ENCODE measurements around the gene EIF2B2. TPM values are rescaled to one million over a fixed set of nuclear protein-coding genes. Genes with fewer than 3 reads are reported as not detected.
A peak's percentile ranks its signal among the peaks of the same experiment; 100 is the strongest.
"Not testable (repeated sequence)": the region's sequence is repeated elsewhere in the genome, so short reads cannot be mapped to it uniquely, and the experiment has no call there.

Gene EIF2B2
- total RNA-seq, 1 experiment from 2014 or later = 50.5 TPM

- TF ChIP-seq ZNF281 (CRISPR knock-in tag; IDR thresholded peaks at IDR 0.05) (no peak), TEAD1 (CRISPR knock-in tag; IDR thresholded peaks at IDR 0.05) (no peak), ZNF671 (CRISPR knock-in tag; IDR thresholded peaks at IDR 0.05) (no peak), TP53 (CRISPR knock-in tag; IDR thresholded peaks at IDR 0.05) (no peak), PRRX2 (CRISPR knock-in tag; IDR thresholded peaks at IDR 0.05) (no peak), SMAD3 (CRISPR knock-in tag; IDR thresholded peaks at IDR 0.05; ENCODE audit: borderline replicate concordance) (no peak), CREB1 (CRISPR knock-in tag; IDR thresholded peaks at IDR 0.05) (no peak), KAT7 (CRISPR knock-in tag; IDR thresholded peaks at IDR 0.05; ENCODE audit: borderline replicate concordance) (no peak), ATF3 (CRISPR knock-in tag; conservative IDR thresholded peaks at IDR 0.05) (no peak)
These were observed 17.8 kb upstream of the EIF2B2 start (continued) for GRCh38 chr14:74985028-74985310.

- ATAC-seq (no peak), DNase-seq (ENCODE audit: low spot score) (no peak)
- Mint-ChIP-seq H3K27ac (no peak overlapping the region), H3K27me3 (ENCODE audit: low read depth) (no peaks in the 10 kb centered on the region; the same call in 1 of the 2 replicates), H3K9me3 (no peaks in the 10 kb centered on the region), H3K4me1 (peaks cover 13% of the 10 kb centered on the region), H3K36me3 (no peaks in the 10 kb centered on the region), H3K4me3 (no peak overlapping the region)
- ChIA-PET POLR2A (no interaction called here), CTCF (interaction anchor here (2.4 kb wide), 1 partner anchor 41 kb away, joined by 8 read pairs; no protein-coding TSS in a partner anchor)
- TF ChIP-seq NFYB (CRISPR knock-in tag; conservative IDR thresholded peaks at IDR 0.05; ENCODE audit: low read depth) (no peak), TEAD4 (CRISPR knock-in tag; IDR thresholded peaks at IDR 0.05) (no peak), MYBL2 (CRISPR knock-in tag; IDR thresholded peaks at IDR 0.05) (no peak), MXD4 (CRISPR knock-in tag; IDR thresholded peaks at IDR 0.05; ENCODE audit: borderline replicate concordance) (no peak), ZNF671 (CRISPR knock-in tag; IDR thresholded peaks at IDR 0.05) (no peak)
These were observed 16.9 kb upstream of the EIF2B2 start for GRCh38 chr14:74985806-74986205.

- ChIA-PET POLR2A (interaction anchor here (0.7 kb wide), 1 partner anchor 12 kb away, joined by 3 read pairs; no protein-coding TSS in a partner anchor), CTCF (interaction anchor here (0.7 to 2.5 kb wide), 2 partner anchors 8 to 43 kb away, joined by 3 to 9 read pairs; no protein-coding TSS in a partner anchor)
- H3K4me3 Mint-ChIP-seq = no peak overlapping the region
- H3K27me3 Mint-ChIP-seq (ENCODE audit: low read depth) = no peaks in the 10 kb centered on the region
- ATAC-seq = no peak
- no peaks in the 10 kb centered on the region for H3K36me3 Mint-ChIP-seq
- H3K27ac Mint-ChIP-seq = no peak overlapping the region
- no peaks in the 10 kb centered on the region for H3K9me3 Mint-ChIP-seq
- DNase-seq (ENCODE audit: low spot score) = no peak
- peaks cover 8% of the 10 kb centered on the region for H3K4me1 Mint-ChIP-seq
- TF ChIP-seq HMGA2 (CRISPR knock-in tag; IDR thresholded peaks at IDR 0.05) (no peak), GABPB1 (CRISPR knock-in tag; IDR thresholded peaks at IDR 0.05) (no peak)
These were observed 14.6 kb upstream of the EIF2B2 start for GRCh38 chr14:74988131-74988530.

GRCh38 chr14:74988993-74989392, 13.7 kb upstream of the EIF2B2 start:
- no peak overlapping the region for H3K4me3 Mint-ChIP-seq
- H3K4me1 Mint-ChIP-seq = peaks cover 8% of the 10 kb centered on the region
- H3K9me3 Mint-ChIP-seq = no peaks in the 10 kb centered on the region
- no peak overlapping the region for H3K27ac Mint-ChIP-seq
- DNase-seq (ENCODE audit: low spot score) = no peak
- ChIA-PET CTCF (interaction anchor here (0.7 to 2.5 kb wide), 2 partner anchors 8 to 44 kb away, joined by 3 to 9 read pairs; no protein-coding TSS in a partner anchor), POLR2A (interaction anchor here (0.7 kb wide), 1 partner anchor 11 kb away, joined by 3 read pairs; no protein-coding TSS in a partner anchor)
- H3K36me3 Mint-ChIP-seq = no peaks in the 10 kb centered on the region
- TF ChIP-seq NFYB (CRISPR knock-in tag; conservative IDR thresholded peaks at IDR 0.05; ENCODE audit: low read depth) (peak; percentile 40; the same call in 1 of the 2 replicates), USF1 (CRISPR knock-in tag; IDR thresholded peaks at IDR 0.05) (peak; percentile 89), ZNF263 (CRISPR knock-in tag; IDR thresholded peaks at IDR 0.05; ENCODE audit: low read depth) (no peak), USF2 (CRISPR knock-in tag; IDR thresholded peaks at IDR 0.05) (peak; percentile 88)
- no peaks in the 10 kb centered on the region for H3K27me3 Mint-ChIP-seq (ENCODE audit: low read depth)
- ATAC-seq = peak; percentile 78

- ATAC-seq; H3K36me3 Mint-ChIP-seq; DNase-seq (ENCODE audit: low spot score); CTCF ChIA-PET; H3K27me3 Mint-ChIP-seq (ENCODE audit: low read depth); H3K4me1 Mint-ChIP-seq; H3K27ac Mint-ChIP-seq; H3K9me3 Mint-ChIP-seq; POLR2A ChIA-PET; H3K4me3 Mint-ChIP-seq: not testable (repeated sequence)
These were observed 8.5 kb upstream of the EIF2B2 start for GRCh38 chr14:74994182-74994581.

Measured in WTC11 (cell line).